Natural killer cell (primary cell): ENCODE results near the gene APOE. TPM values are rescaled to one million over a fixed set of nuclear protein-coding genes. Genes with fewer than 3 reads are reported as not detected.

Source experiments
- ATAC-seq, 3 donors: fragments of 150-1000 bp in 2 of 3; fragments of 200-7000 bp in 1 of 3; cut with Tn5 transposase; 1 replicate in 1 of 3; 2 replicates in 2 of 3; pipeline ENCODE4 v1.10.0; 2021; ENCODE audit warnings: mild to moderate bottlenecking in 2 of 3, moderate library complexity in 2 of 3
- DNase-seq, 2 donors: peaks; one replicate each; pipeline versions ENCODE4 v3.0.0 to v3.0.0-alpha.2; 2013 to 2021; ENCODE audit warnings: mixed read lengths in 1 of 2
- H3K27ac ChIP-seq: one replicate; pipeline ENCODE4 v1.5.1; 2013; ENCODE audit warnings: mild to moderate bottlenecking, low read length
- H3K27me3 ChIP-seq: one replicate; pipeline ENCODE4 v1.6.1; 2013; ENCODE audit warnings: low read length; ENCODE audit not compliant: control insufficient read depth, insufficient read depth
- H3K36me3 ChIP-seq: one replicate; pipeline ENCODE4 v1.6.1; 2013; ENCODE audit warnings: low read length; ENCODE audit not compliant: control insufficient read depth, insufficient read depth
- H3K4me1 ChIP-seq: one replicate; pipeline ENCODE4 v1.6.1; 2013; ENCODE audit warnings: low read length; ENCODE audit not compliant: control insufficient read depth, insufficient read depth
- H3K4me3 ChIP-seq: one replicate; pipeline ENCODE4 v1.5.1; 2013; ENCODE audit warnings: low read length
- H3K9me3 ChIP-seq: one replicate; pipeline ENCODE4 v1.6.1; 2013; ENCODE audit warnings: low read length; ENCODE audit not compliant: control insufficient read depth, insufficient read depth
- H3K27ac Mint-ChIP-seq, 2 donors: one replicate each; pipeline ENCODE4 v1.8.0; 2022; ENCODE audit warnings: mild to moderate bottlenecking in 2 of 2, mixed read lengths in 2 of 2, moderate library complexity in 1 of 2
- H3K27me3 Mint-ChIP-seq, 2 donors: one replicate each; pipeline ENCODE4 v1.8.0; 2022; ENCODE audit warnings: low read depth in 2 of 2, mixed read lengths in 2 of 2
- H3K36me3 Mint-ChIP-seq: one replicate; pipeline ENCODE4 v1.8.0; 2022; ENCODE audit warnings: mixed read lengths
- H3K4me1 Mint-ChIP-seq, 2 donors: one replicate each; pipeline ENCODE4 v1.8.0; 2022; ENCODE audit warnings: mixed read lengths in 2 of 2
- H3K4me3 Mint-ChIP-seq: one replicate; pipeline ENCODE4 v1.8.0; 2022; ENCODE audit warnings: mild to moderate bottlenecking, moderate library complexity, mixed read lengths
- H3K9me3 Mint-ChIP-seq, 2 donors: one replicate each; pipeline ENCODE4 v1.8.0; 2022; ENCODE audit warnings: mixed read lengths in 2 of 2
- CTCF ChIP-seq: fragments of 200-600 bp; IDR thresholded peaks from one replicate; pipeline ENCODE4 v1.8.0; 2022; ENCODE audit warnings: antibody characterized with exemption
- WGBS: methylation state at CpG from one replicate; pipeline ENCODE4 v1.1.7; 2013; ENCODE audit warnings: missing lambda C conversion rate; ENCODE audit not compliant: insufficient coverage; 5-methylcytosine and 5-hydroxymethylcytosine counted together
- intact Hi-C: fragments of 100-400 bp; cut with micrococcal nuclease; formaldehyde crosslinking; loops from one replicate; pipeline ENCODE4 v1.14.2; 2022
- total RNA-seq, 4 donors: library from RNA; stranded (reverse); fragments of 120-200 nt in 1 of 4; gene quantifications; one replicate each; pipeline versions ENCODE4 v1.2.3 to v1.2.4, GENCODE V29; 2013 to 2022

APOE gene
- total RNA-seq, 3 donors from 2014 or later (not counting 1 experiment from before 2014, with no cell fraction given), result 0.45 to 2.7 (median 1.3) TPM

- intact Hi-C loops, result no loop called here
- no peak for TF ChIP-seq CTCF
- no peak overlapping the region for H3K4me3 Mint-ChIP-seq
- 78% methylated on average over 22 of the region's 22 CpGs for WGBS
- Histone ChIP-seq H3K36me3 (no peaks in the 10 kb centered on the region), H3K9me3 (no peaks in the 10 kb centered on the region), H3K4me3 (no peak overlapping the region), H3K27ac (no peak overlapping the region), H3K27me3 (no peaks in the 10 kb centered on the region), H3K4me1 (no peaks in the 10 kb centered on the region)
- no peaks in the 10 kb centered on the region for H3K4me1 Mint-ChIP-seq
- DNase-seq (no peak), ATAC-seq (no peak)
- H3K9me3 Mint-ChIP-seq, result no peaks in the 10 kb centered on the region
- H3K27ac Mint-ChIP-seq, result no peak overlapping the region
- no peaks in the 10 kb centered on the region for H3K36me3 Mint-ChIP-seq
- H3K27me3 Mint-ChIP-seq, result peaks cover 0 to 3% of the 10 kb centered on the region in 2 donors
These were observed 29.7 kb upstream of the APOE start for GRCh38 chr19:44875666-44876451.

GRCh38 chr19:44876930-44877535, 28.6 kb upstream of the APOE start:
- H3K27ac ChIP-seq, result no peak overlapping the region
- Mint-ChIP-seq H3K27me3 (peaks cover 0 to 6% of the 10 kb centered on the region in 2 donors), H3K9me3 (no peaks in the 10 kb centered on the region), H3K4me3 (no peak overlapping the region), H3K27ac (no peak overlapping the region), H3K36me3 (no peaks in the 10 kb centered on the region), H3K4me1 (no peaks in the 10 kb centered on the region)
- no peaks in the 10 kb centered on the region for H3K27me3 ChIP-seq
- no peak overlapping the region for H3K4me3 ChIP-seq
- H3K4me1 ChIP-seq, result no peaks in the 10 kb centered on the region
- TF ChIP-seq CTCF, result no peak
- no peaks in the 10 kb centered on the region for H3K36me3 ChIP-seq
- peak in 1 of 2 donors; percentile 17 for DNase-seq
- no peaks in the 10 kb centered on the region for H3K9me3 ChIP-seq
- no peak for ATAC-seq
- WGBS, result 14% methylated on average over 4 of the region's 5 CpGs
- intact Hi-C loops, result no loop called here

- Histone ChIP-seq H3K9me3 (no peaks in the 10 kb centered on the region), H3K4me1 (no peaks in the 10 kb centered on the region), H3K27ac (no peak overlapping the region), H3K36me3 (no peaks in the 10 kb centered on the region), H3K27me3 (no peaks in the 10 kb centered on the region), H3K4me3 (no peak overlapping the region)
- H3K4me3 Mint-ChIP-seq, result no peak overlapping the region
- H3K9me3 Mint-ChIP-seq, result no peaks in the 10 kb centered on the region
- no peaks in the 10 kb centered on the region for H3K36me3 Mint-ChIP-seq
- ATAC-seq (no peak), DNase-seq (no peak)
- H3K4me1 Mint-ChIP-seq, result no peaks in the 10 kb centered on the region
- H3K27ac Mint-ChIP-seq, result no peak overlapping the region
- intact Hi-C loops, result no loop called here
- WGBS, result 86% methylated on average over 26 of the region's 26 CpGs
- no peak for TF ChIP-seq CTCF
- peaks cover 0 to 3% of the 10 kb centered on the region in 2 donors for H3K27me3 Mint-ChIP-seq
These were observed 27.3 kb upstream of the APOE start for GRCh38 chr19:44878120-44878865.
